Islet of Langerhans (tissue), 1 donor: ENCODE measurements around the gene GBX2.

Experiments used
- FAIRE-seq: peaks from one replicate; lab custom pipeline; 2011; peaks lifted over from hg19 to GRCh38; lab: Jason Lieb, UNC

The GBX2 gene

GRCh38 chr2:236180831-236181453, 12.8 kb upstream of the GBX2 start:
- FAIRE-seq, result no peak

- no peak for FAIRE-seq
Observed at GRCh38 chr2:236180076-236180816, 12.1 kb upstream of the GBX2 start.

GRCh38 chr2:236179236-236180075, 11.3 kb upstream of the GBX2 start:
- FAIRE-seq, result no peak

- no peak for FAIRE-seq
Observed at GRCh38 chr2:236178890-236179235, 10.7 kb upstream of the GBX2 start.

GRCh38 chr2:236177967-236178889, 10.0 kb upstream of the GBX2 start:
- no peak for FAIRE-seq

- FAIRE-seq, result no peak
Observed at GRCh38 chr2:236177604-236177966, 9.4 kb upstream of the GBX2 start.

- FAIRE-seq, result no peak
Observed at GRCh38 chr2:236176951-236177350, 8.8 kb upstream of the GBX2 start.

- no peak for FAIRE-seq
Observed at GRCh38 chr2:236176417-236176816, 8.2 kb upstream of the GBX2 start.

GRCh38 chr2:236175548-236176150, 7.5 kb upstream of the GBX2 start:
- FAIRE-seq, result no peak

GRCh38 chr2:236173729-236174607, 5.8 kb upstream of the GBX2 start:
- FAIRE-seq, result no peak

- no peak for FAIRE-seq
Observed at GRCh38 chr2:236173036-236173728, 5.0 kb upstream of the GBX2 start.

GRCh38 chr2:236172255-236173035, 4.3 kb upstream of the GBX2 start:
- no peak for FAIRE-seq

GRCh38 chr2:236171680-236172254, 3.6 kb upstream of the GBX2 start:
- no peak for FAIRE-seq

- FAIRE-seq, result no peak
Observed at GRCh38 chr2:236171181-236171679, 3.0 kb upstream of the GBX2 start.

- no peak for FAIRE-seq
Observed at GRCh38 chr2:236170590-236171165, 2.5 kb upstream of the GBX2 start.

GRCh38 chr2:236169741-236170589, 1.8 kb upstream of the GBX2 start:
- FAIRE-seq, result no peak

GRCh38 chr2:236169151-236169721, 1.1 kb upstream of the GBX2 start:
- no peak for FAIRE-seq
